HG03354 (cell line): Measurements from ENCODE around the gene SH3TC1.

Source experiments
- ATAC-seq: cut with Tn5 transposase; IDR thresholded peaks from one replicate; pipeline ENCODE4 v1.9.1; 2021; ENCODE audit warnings: mild to moderate bottlenecking; ENCODE audit not compliant: unreplicated experiment, poor library complexity, severe bottlenecking

The SH3TC1 gene

DNA sequence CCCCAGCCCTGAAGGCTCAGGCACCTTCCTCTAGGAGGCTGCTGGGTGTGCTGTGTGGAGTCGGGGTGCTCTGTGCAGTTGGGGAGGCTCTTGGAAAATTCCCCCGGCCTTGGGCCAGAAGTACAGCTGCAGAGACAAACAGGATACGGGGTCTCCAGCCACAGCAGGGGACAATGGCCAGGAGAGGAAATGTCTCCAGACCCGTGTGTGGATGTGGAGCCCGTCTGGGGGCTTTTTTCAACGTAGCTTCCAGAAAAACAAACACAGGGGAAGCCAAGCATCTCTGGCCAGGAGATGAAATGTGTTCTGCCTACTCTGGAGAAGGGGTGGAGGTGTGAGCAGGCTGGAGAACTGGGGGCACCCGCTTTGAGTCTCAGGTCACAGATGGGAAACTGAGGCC is 3.7 kb upstream of the SH3TC1 start:
- ATAC-seq, result no peak

DNA sequence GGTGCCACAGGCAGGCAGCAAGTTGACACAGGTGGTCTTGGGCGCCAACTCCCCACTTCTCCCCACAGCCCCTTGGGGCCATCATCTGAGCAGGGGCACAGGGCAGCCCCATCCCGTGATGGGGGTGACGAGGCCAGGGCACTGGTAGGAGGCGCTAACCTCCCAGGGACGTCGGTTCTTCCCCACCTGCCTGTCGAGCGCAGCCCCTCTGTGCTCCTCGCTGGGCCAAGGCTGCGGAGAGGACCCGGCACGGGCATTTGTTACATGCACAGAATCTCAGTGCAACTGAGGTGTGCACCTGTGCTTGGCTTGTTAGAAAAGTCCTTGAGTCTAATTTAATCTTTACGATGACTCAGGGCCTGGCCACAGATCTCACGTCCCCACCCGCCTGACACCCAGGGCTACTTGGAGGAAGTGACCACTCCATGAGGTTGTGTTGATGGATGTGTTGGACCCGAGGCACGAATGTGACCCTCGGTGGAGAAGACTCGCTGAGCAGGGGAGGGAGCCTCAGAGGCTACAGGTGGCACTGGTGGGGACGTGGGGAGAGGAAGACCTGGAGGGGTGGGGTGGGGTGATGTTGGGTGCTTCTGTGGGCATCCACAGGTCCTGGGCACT is 3.1 kb upstream of the SH3TC1 start:
- no peak for ATAC-seq

- ATAC-seq, result no peak
Measured at GRCh38 chr4:8197521-8197920, 1.6 kb upstream of the SH3TC1 start.

- no peak for ATAC-seq
Measured at GRCh38 chr4:8198206-8198905, 734 bp upstream of the SH3TC1 start.

- ATAC-seq, result peak; percentile 18
Measured at GRCh38 chr4:8199594-8200301, 658 bp downstream of the SH3TC1 start.

GRCh38 chr4:8200302-8200975 is 1.3 kb downstream of the SH3TC1 start:
- ATAC-seq, result peak; percentile 20

GRCh38 chr4:8201321-8201781 is 2.3 kb downstream of the SH3TC1 start:
- no peak for ATAC-seq

DNA sequence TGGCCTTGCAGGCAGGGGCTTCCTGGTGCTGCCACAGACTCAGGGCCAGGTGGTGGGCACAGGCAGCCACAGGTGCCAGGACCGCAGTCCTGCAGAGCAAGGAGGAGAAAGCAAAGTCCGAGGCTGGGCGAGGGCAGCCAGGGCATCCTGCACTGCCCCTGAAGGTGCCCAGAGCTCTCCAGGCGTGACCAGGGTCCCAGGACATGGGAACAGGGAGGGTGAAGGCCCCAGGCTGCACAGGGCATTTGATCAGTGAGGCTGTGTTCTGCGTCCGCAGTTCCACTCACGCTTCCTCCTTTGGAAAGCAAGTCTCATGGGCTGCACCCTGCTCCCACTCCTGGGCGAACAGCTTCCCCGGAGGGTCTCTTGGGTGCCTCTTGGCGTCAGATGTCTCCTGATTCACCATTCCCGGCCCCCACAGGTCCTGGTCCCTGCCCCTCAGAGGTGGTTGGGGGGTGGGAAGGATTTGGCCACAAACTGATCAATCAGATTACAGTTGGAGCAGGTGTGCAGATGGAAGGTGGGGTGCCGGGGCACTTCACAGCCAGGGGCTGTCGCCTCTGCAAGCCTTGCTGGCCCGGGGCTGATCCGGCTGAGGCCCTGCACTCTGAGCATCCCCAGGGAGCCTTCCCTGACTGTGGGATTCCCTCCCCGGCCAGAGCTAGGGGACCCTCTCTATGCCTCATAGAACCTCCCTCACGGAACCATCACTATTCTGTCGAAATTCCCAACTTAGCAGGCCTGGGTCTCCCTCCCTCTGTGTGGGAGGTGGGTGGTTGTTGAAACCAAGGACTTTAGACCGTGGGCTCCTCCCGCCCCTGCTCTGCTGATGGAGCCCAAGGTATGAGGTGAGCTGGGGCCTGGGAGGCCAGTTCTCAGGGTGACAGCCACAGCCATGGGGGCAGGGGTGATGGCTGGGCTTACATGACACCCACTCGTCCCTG is 3.3 kb downstream of the SH3TC1 start:
- no peak for ATAC-seq

DNA sequence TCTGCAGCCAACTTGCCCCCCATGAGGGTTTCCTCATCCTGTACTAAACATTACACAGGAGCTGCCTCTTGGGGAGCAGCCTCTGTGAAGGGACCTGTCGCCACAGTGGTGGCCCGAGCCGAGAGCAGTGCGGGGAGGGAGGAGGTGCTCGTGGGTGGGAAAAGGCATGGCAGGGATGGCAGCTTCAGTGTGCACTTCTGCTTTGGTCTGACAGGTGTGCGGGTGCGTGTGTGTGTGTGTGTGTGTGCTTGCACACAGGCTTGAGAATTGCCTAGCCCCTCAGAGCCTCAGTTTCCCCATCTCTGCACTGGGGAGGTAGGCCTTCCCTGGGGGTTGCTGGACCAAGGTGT is 3.9 kb downstream of the SH3TC1 start:
- ATAC-seq, result no peak

GRCh38 chr4:8203817-8204216 is 4.7 kb downstream of the SH3TC1 start:
- ATAC-seq, result no peak

DNA sequence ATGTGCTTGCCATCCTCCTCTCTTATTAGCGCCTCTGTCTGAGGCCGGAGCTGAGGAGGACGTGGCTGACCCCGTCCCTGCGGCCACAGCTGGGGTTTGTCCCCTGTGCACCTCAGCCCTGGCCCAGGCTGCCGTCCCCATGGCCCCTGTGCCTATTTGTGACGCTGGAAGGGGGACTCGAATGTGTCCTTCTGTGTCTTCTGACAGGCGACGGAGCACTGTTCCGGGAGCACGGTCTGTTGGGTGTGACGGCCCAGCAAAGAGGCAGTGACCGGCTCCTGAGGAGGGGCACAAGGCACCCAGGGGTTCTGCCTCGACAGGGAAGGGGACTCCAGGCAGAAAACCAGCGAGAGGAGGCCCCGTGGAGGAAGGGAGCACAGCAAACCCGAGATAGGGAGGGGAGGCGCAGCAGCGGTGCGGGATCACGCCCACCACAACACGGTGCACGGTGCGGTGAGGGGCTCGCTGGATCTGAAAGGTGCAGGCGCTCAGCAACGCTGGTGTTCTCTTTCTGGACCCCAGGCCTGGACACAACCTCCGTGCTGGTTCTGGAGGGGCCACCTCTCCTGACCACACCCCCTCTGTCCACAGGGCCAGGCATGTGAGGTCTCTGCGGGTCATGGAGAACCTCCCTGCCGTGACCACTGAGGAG is 5.6 kb downstream of the SH3TC1 start:
- no peak for ATAC-seq

- no peak for ATAC-seq
Measured at GRCh38 chr4:8205241-8205707, 6.2 kb downstream of the SH3TC1 start.

- ATAC-seq, result no peak
Measured at GRCh38 chr4:8205749-8206611, 6.9 kb downstream of the SH3TC1 start.

GRCh38 chr4:8207314-8207713 is 8.2 kb downstream of the SH3TC1 start:
- ATAC-seq, result no peak

DNA sequence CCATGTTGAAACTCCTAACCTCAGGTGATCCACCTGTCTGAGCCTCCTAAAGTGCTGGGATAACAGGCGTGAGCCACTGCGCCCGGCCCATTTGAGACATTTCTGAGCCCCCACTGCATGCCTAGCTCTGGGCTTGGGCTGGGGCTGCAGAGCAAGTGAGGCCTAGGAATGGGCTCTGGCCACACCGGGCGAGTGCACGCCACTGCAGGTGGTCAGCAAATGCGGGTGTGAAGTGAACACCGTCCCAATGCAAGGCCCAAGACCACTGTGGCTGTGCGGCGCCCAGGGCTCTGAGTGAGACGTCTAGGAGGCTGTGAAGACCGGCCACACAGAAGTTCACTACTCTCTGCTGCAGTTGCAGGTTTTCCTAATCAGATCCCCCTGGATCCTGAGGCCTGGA is 9.5 kb downstream of the SH3TC1 start:
- no peak for ATAC-seq

DNA sequence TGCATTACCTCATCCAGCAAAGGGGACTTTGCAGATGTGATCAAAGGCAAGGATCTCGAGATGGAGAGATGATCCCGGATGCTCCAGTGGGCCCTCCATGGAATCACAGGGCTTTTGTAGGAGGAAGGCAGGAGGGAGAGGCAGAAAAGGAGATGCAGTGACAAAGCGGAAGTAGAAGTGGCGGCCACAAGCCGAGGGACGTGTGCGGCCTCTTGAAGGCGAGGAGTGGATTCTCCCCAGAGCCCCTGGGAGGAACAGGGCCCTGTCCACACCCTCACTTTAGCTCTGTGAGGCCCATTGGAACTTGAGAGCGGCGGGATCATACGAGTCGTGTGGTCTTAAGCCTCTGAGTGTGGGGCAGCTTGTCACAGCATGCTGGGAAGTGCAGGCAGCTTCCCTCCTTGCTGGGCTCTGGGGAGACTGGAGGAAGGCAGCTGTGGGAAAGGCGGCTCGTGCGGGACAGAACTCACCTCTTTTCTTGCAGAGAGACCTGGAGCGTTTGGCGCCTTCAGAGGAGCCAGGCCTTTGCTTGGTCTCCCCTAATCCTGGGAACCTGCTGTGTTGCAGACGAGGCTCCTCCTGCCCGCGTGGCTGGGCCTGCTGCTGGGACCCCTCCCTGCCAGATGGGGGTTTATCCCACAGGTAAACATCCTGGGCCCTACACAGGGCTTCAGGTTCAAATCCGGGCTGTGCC is 10.2 kb downstream of the SH3TC1 start:
- no peak for ATAC-seq

DNA sequence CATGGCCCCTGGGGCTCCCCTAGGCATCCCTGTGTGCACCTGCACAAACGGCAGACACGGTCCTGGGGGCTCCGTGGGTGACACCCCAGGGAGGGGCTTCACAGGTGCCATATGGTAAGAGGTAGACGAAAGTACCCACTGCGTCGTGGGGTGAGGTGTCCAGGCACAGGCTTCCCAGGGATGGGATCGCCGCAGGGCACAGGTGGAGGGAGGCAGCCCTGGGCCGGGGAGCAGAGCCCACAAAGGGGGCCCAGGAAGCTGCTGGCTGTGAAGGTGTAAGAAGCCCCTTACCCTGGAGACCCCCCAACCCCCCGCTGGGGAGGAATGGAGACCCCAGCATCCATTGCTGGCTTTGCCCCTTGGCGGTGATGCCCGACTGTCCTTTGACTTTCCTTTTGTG is 10.9 kb downstream of the SH3TC1 start:
- no peak for ATAC-seq
